Measurements from ENCODE around the gene ALX3.
A peak's percentile ranks its signal among the peaks of the same experiment; 100 is the strongest.

ALX3 gene

DNA sequence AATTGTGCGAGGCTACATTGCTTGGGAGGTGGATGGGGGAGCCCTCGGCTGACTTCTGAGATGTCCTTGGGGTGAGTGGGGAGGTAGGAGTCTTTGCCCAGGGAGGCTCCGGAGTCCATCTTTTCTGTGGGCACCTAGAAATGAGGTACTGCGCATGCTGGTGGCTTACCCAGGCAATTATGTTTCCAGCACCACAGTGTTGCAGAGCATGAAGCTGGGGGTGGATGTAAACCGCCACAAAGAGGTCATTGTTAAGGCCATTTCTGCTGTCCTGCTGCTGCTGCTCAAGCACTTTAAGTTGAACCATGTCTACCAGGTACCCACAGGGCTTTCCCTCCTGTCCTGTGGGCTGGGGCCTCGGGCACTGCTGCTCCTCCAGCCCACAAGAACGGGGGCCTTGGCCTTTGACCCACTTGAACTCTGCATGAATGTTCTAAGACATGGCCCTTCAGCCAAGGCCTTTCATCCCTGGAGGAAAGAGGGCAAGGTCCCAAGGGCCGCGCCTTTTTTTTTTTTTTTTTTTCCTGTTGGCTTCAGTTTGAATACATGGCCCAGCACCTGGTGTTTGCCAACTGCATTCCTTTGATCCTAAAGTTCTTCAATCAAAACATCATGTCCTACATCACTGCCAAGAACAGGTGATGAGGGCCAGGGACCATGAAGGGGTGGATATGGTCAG, 21.4 kb downstream of the ALX3 start:
- TF ChIP-seq, protein P1, sequence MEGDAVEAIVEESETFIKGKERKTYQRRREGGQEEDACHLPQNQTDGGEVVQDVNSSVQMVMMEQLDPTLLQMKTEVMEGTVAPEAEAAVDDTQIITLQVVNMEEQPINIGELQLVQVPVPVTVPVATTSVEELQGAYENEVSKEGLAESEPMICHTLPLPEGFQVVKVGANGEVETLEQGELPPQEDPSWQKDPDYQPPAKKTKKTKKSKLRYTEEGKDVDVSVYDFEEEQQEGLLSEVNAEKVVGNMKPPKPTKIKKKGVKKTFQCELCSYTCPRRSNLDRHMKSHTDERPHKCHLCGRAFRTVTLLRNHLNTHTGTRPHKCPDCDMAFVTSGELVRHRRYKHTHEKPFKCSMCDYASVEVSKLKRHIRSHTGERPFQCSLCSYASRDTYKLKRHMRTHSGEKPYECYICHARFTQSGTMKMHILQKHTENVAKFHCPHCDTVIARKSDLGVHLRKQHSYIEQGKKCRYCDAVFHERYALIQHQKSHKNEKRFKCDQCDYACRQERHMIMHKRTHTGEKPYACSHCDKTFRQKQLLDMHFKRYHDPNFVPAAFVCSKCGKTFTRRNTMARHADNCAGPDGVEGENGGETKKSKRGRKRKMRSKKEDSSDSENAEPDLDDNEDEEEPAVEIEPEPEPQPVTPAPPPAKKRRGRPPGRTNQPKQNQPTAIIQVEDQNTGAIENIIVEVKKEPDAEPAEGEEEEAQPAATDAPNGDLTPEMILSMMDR (conservative IDR thresholded peaks at IDR 0.05; ENCODE audit: control insufficient read depth, insufficient read depth, low read depth, low read length), result no peak
- DNase-seq (ENCODE audit: low read depth), result no peak
- H3K4me3 ChIP-seq (ENCODE audit: control insufficient read depth, low read depth, low read length), result no peak overlapping the region

DNA sequence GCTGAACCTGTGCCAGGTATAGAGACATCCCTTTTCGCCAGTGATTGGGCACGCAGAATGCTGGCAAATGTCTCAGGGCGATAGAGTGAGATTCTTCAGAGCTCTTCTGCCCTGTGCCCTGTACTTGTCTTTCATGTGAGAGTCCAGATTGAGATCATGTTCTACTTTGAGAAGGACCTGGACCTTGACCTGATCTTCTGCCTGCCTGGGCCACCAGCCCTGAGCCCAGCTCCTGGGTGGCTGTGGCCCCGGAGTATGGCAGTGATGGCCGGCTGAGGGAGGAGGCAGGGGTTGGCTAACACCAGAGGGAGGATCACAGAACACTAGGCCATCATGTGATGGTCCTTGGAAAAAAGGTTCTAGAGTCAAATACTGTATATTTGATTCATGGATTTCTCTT, 22.2 kb downstream of the ALX3 start:
- no peak for DNase-seq (ENCODE audit: low read depth)
- no peak overlapping the region for H3K4me3 ChIP-seq (ENCODE audit: control insufficient read depth, low read depth, low read length)
- TF ChIP-seq, protein P1 (conservative IDR thresholded peaks at IDR 0.05; ENCODE audit: control insufficient read depth, insufficient read depth, low read depth, low read length), result no peak

DNA sequence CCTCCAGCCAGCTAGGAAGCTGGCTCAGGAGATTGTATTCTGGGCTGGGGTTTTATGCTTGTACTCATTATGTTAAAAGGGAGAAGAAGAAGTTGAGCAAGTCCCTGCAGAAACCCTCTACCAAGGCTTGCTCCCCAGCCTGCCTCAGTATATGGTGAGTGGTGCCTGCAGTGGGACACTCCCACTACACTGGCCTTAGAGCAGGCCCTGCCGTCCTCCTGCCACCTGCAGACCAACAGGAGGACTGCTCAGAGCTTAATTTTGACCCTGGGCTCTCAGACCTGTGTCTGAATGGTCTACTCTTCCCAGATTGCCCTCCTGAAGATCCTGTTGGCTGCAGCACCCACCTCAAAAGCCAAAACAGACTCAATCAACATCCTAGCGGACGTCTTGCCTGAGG, 23.0 kb downstream of the ALX3 start:
- H3K4me3 ChIP-seq (ENCODE audit: control insufficient read depth, low read depth, low read length), result no peak overlapping the region
- TF ChIP-seq, protein P1 (conservative IDR thresholded peaks at IDR 0.05; ENCODE audit: control insufficient read depth, insufficient read depth, low read depth, low read length), result no peak
- DNase-seq (ENCODE audit: low read depth), result no peak

DNA sequence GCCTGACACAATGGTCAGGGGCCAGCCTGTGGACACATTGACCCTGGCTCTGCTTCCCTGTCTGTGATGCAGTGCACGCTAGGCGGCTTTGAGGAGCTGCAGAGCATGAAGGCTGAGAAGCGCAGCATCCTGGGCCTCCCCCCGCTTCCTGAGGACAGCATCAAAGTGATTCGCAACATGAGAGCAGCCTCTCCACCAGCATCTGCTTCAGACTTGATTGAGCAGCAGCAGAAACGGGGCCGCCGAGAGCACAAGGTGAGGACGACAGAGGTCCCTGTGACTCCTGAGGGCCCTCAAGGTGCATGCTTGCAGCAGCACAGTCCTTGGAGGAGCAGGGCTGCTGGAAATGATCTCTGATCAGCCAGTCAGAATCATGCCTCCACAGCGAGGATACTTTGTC, 27.5 kb downstream of the ALX3 start:
- TF ChIP-seq, protein P1 (conservative IDR thresholded peaks at IDR 0.05; ENCODE audit: control insufficient read depth, insufficient read depth, low read depth, low read length), result no peak
- no peak for DNase-seq (ENCODE audit: low read depth)
- no peak overlapping the region for H3K4me3 ChIP-seq (ENCODE audit: control insufficient read depth, low read depth, low read length)

DNA sequence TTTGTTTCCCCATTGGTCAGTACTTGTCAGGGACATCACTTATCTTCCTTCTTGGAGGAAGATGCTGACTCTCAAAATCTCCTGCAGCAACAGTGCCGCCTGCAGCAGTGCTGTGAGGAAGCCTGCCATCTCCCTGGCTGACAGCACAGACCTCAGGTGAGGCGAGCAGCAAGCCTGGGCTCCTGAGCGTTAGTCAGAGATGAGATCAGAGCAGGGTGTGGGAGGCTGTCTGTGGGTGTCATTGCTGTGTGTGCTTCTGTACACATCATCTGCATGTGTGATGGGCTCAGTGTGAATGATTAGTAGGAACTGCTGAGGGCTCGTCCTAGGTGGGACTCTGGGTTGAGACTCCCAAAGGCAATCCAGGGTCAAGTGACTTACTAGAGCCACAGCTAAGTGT, 29.9 kb downstream of the ALX3 start:
- peak; percentile 15 for DNase-seq (ENCODE audit: low read depth)

DNA sequence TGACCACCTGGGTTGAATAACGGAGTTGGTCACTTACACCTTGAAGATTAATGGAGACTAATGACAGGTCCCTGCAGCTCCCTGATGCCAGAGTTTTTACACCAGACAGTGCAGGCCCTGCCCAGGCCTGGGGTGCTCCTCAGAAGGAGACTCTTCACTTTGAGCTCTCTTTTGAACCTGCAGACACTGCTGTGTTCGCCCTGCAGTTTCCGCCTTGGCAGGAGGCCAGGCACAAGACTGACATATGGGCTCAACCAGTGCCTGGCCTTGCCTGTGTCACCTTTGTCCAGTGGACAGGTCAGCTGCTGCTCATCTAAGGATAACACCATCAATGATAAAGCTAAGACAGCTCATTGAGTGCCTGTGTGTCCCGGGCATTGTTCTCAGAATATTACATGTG, 30.8 kb downstream of the ALX3 start:
- DNase-seq (ENCODE audit: low read depth), result no peak
- TF ChIP-seq, protein P1 (conservative IDR thresholded peaks at IDR 0.05; ENCODE audit: control insufficient read depth, insufficient read depth, low read depth, low read length), result no peak
- no peak overlapping the region for H3K4me3 ChIP-seq (ENCODE audit: control insufficient read depth, low read depth, low read length)

More for the DNA sequence above, 29.9 kb downstream of the ALX3 start:
- TF ChIP-seq, protein P1 (conservative IDR thresholded peaks at IDR 0.05; ENCODE audit: control insufficient read depth, insufficient read depth, low read depth, low read length), result no peak
- H3K4me3 ChIP-seq (ENCODE audit: control insufficient read depth, low read depth, low read length), result no peak overlapping the region

DNA sequence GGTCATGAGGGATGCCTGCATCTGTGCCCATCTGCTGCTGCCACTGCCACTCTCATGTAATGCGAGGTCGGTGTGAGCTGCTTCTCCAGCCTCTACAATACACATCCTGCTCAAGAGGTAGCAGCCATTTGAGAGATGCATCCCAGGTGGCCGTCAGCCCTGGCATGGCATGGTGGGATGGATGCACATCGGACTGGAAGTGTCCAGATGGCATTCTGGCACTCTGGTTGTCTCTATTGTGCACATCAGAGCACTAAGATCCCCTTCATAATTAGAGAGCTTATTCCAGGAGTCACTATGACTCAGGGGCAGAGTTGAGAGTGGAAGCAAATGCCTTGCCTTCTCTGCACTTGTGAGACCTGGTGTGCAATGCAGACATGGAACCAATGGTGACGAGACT, 32.2 kb downstream of the ALX3 start:
- H3K4me3 ChIP-seq (ENCODE audit: control insufficient read depth, low read depth, low read length), result no peak overlapping the region
- DNase-seq (ENCODE audit: low read depth), result no peak
- TF ChIP-seq, protein P1 (conservative IDR thresholded peaks at IDR 0.05; ENCODE audit: control insufficient read depth, insufficient read depth, low read depth, low read length), result no peak

Data from fibroblast of mammary gland (primary cell).